Left kidney (tissue), 2 donors: ENCODE results near the gene ADAMTS16. TPM values are rescaled to one million over a fixed set of nuclear protein-coding genes. Genes with fewer than 3 reads are reported as not detected.

Experiments
- DNase-seq: peaks from one replicate; pipeline ENCODE4 v3.0.0-alpha.2; 2013
- polyA plus RNA-seq: library from polyadenylated mRNA; unstranded; fragments of 120-200 nt; gene quantifications from one replicate; pipeline ENCODE4 v1.2.1, GENCODE V29; 2013; ENCODE audit not compliant: insufficient read length

Gene ADAMTS16
- polyA plus RNA-seq, 1 donor, result 72.4 TPM

DNA sequence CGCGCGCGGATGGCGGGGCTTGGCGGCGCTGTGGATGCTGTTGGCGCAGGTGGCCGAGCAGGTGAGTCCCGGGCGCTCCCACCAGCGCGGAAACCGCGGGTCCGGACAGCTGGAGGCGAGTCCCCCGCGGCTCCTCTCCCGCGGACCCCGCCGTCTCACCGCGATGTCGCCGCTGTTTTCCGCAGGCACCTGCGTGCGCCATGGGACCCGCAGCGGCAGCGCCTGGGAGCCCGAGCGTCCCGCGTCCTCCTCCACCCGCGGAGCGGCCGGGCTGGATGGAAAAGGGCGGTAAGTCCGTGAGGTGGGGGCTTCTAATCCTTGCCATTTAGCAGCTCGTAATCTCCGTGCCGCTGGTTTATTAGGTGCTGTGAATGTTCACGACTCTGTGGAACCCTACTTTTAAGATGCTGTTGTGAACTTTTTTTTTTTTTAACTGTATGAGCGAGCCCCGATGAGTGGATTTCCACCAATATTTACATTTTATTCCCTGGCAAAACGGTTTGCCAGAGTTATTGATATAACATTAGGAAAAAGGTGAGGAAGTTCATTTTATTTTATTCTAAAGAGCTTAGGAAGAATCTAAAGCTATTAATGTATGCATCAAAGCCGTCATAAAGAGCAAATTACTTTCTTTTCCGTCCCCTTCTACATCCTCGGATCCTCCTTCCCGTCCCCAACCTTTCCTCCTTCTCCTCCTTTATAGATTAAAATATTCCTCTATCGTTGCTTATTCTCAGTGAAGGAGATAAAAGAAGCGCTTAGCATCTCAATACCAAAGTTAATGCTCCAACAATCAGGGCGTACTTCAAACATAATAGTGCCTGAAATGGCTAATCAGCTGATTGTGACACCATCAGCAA lies 579 bp downstream of the ADAMTS16 start:
- no peak for DNase-seq

- DNase-seq, result no peak
Measured at GRCh38 chr5:5141339-5141599, 1.1 kb downstream of the ADAMTS16 start.

DNA sequence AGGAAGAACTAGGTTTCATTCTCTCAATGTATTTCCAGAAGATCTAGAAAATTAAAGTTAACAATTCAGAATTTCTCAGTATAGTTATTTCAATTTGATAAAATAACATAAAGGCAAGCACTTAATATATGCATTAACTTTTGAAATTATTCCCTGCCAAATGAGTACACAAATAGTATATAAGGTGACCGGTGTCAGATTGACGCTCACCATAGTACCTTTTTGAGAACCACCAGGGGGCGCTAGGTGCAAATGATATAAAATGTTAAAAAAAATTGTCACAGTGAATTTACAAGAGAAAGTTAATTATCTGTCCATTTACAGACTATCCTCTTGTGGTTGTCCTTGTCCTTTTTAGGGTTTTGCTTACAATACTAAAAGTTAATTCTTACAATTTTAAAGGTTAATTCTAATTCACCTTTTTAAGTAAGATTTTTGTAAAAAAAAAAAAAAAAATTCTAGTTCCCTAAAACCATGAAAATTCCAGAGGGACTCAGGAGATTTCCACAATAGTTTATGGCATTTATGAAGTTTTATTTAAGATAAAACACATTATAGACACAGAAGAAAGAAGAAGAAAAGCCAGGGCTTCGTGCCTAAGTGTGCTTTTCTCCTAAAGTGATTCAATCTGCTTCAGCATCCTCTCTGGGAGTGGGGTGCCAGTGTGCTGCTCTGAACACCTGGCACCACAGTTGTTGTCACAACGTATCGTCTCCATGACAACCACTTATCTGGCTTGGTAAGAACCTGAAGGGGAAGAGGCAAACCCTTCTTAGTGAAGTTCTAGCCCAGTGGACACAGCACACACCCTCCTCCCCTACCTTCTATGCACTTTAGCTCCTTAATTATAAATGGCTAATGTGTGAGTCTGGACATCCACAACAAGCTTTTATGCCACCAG lies 1.7 kb downstream of the ADAMTS16 start:
- DNase-seq, result peak; percentile 75

DNA sequence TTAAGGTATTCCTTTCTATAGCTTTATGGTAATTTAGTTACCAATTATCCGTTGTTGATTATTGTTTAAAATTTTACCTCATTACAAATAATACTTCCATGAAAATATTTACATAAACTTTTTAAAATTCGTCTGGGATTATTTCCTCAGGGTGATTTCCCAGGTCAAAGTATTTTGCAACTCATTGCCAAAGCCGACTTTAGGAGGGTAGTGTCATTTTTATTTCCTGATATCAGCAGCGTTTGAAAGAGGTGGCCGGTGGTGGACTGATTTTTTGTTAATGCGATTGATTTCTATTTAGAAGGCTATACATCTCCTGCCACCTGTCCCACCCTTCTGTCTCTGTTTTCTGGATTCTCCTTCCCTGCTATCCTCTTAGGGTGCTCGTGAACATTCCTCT lies 4.3 kb downstream of the ADAMTS16 start:
- no peak for DNase-seq

GRCh38 chr5:5145651-5146529 lies 5.8 kb downstream of the ADAMTS16 start:
- no peak for DNase-seq

DNA sequence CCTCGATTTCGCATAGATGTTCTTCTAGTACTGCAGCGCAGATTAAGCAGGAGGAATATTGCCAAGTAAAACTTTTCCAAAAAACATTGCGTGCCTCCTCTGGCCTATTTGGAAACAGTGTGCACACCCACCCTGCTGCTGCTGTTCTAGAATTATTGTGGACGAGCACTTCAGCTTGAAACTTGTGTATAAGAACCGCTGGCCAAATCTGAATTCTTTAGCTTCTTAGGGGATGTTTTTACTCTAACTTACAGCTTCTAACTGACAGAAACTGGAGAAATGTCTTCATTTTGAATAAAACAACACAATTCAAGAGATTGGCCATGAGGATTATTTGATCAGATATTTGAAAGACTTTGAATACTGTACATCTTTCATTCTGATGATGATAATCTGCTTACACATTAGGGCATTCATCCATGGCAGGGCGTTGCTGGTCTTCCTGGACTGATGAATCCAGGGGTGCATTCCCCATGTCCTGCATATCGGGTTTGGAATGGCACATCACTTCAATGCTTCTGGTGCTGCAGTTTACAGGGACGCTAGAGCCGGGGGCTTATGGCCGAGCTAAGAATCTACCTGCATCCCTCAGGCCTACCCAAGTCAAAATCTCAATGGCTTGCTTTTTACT lies 6.5 kb downstream of the ADAMTS16 start:
- no peak for DNase-seq

GRCh38 chr5:5149154-5149553 lies 9.0 kb downstream of the ADAMTS16 start:
- DNase-seq, result no peak

DNA sequence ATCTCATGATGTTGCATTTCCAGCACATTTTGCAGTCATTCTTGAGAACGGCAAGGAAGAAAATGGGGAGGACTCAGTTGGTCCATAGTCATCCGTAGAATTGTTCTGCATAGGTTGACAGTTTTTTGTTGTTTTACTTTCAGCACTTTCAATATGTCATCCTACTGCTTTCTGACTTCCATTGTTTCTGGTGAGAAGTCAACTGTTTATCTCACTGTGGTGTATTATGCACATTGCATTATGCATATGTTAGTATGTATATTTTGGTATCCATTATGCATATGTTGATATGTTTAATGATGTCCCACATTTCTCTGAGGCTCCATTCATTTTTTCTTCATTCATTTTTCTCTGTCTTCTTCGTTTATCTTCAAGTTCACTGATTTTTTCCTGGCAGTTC lies 10.5 kb downstream of the ADAMTS16 start:
- no peak for DNase-seq

GRCh38 chr5:5154733-5155132 lies 14.6 kb downstream of the ADAMTS16 start:
- DNase-seq, result no peak

DNA sequence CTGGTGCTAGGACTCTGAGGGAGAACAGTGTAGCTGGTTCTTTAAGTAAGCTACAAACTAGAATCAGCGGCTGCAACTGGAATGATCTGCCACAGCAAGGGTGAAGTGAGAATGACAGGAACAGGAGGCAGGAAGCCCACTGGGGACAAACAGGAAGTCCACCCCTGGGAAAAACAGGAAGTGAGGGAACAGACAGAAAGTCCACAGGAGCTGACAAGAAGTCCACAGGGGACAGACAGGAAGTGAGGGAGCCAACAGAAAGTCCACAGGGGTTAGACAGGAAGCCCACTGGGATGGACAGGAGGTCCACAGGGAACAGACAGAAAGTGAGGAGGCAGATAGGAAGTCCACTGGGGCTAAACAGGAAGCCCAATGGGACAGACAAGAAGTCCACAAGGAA lies 15.5 kb downstream of the ADAMTS16 start:
- DNase-seq, result no peak

GRCh38 chr5:5156471-5157082 lies 16.4 kb downstream of the ADAMTS16 start:
- no peak for DNase-seq

DNA sequence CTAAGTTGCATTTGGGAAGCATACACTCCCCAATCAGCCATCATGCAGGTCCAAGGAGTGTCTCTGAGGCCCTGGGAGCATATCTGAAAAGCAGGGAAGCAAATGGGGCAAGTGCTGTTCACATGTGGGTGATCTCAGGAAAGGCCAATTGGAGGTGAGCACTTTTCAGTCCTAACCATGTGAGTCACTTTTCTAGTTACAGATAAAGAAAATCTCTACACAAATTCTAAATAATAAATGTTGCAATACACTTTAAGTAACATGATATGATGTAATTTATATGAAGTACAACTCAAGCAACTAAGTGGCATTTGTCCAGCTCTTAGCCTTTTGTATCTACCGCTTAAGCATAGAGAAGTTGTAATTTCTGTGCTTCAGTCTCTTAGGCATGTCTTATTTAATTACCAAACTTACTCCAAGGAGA lies 18.4 kb downstream of the ADAMTS16 start:
- DNase-seq, result no peak

GRCh38 chr5:5159282-5160103 lies 19.4 kb downstream of the ADAMTS16 start:
- DNase-seq, result no peak

DNA sequence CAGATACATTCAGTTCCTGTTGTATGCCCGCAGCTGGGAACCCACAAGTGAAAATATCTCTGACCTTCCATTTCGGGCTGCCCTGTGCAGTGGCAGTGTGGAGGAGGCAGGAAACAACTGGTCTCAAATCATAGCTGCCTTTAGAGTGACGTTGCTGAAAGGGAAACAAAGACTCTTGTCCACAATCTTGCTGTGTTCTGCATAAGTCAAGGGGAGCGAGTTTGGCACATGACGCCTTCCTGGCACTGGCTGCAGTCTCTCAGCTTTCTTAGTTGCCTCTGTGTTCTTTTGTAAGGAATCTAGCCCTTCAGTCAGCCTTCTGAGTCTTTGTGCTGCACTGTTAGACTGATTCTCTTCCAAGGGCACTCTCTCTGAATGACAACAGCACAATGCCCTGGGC lies 24.0 kb downstream of the ADAMTS16 start:
- no peak for DNase-seq

- no peak for DNase-seq
Measured at GRCh38 chr5:5165541-5166002, 25.4 kb downstream of the ADAMTS16 start.

DNA sequence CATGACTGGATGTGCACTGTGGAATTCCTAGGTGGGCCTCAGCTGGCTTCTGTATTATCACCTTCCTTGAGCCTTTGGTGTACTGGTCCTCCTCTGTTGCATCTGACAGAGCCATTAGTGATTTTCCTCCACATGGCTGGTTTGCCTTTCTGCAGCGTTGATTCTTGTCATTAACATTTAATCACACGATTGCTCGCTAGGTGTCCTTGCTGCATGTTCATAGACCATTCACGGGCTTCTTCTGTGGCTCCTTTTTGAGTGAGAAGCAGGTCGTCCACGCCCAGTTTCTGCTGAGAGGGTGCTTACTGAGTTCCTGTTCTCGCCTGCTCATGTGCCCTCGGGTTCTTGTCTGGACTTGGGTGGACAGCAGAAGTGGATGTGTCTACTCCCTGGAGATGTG lies 29.3 kb downstream of the ADAMTS16 start:
- no peak for DNase-seq

GRCh38 chr5:5178136-5178535 lies 38.0 kb downstream of the ADAMTS16 start:
- DNase-seq, result peak; percentile 69

DNA sequence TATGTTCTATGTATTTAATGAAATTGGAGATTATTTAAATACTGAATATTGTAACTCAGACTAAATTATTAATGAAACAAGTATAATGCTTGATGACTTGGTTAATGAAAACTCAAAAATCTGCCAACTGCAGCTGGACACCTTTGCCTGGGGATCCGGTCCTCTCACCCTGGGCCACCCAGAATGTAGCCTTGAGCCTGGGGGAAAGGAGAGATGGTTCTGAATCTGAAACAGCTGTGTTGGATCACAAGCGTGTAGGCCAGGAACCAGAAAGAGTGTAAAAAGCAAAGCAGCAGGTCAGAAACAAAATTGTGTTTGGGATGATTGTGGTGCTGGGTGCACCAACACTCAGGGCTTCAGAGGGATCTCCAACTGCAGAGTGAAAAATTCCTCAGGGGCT lies 38.5 kb downstream of the ADAMTS16 start:
- DNase-seq, result no peak

DNA sequence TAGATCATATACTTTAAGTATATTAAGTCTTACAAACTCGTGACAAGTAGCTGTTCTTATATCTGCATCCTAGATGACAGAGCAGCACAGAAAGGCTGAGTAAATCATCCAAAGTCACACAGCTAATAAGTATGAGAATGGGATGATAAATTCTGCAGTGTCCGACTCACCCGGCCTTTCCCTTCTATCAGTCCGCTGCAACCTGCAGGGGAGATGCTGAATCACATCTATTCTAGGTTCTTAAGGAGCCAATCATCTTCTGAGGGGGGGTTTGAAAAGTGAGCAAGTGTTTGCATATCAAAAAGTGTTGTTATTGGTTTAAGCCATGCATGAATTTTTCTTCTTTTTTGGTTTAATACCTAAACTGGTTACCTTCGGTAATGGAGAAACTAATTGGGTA lies 38.9 kb downstream of the ADAMTS16 start:
- DNase-seq, result no peak

GRCh38 chr5:5179597-5179996 lies 39.5 kb downstream of the ADAMTS16 start:
- no peak for DNase-seq
